ENCODE data around the gene HCN3.

HCN3 gene

DNA sequence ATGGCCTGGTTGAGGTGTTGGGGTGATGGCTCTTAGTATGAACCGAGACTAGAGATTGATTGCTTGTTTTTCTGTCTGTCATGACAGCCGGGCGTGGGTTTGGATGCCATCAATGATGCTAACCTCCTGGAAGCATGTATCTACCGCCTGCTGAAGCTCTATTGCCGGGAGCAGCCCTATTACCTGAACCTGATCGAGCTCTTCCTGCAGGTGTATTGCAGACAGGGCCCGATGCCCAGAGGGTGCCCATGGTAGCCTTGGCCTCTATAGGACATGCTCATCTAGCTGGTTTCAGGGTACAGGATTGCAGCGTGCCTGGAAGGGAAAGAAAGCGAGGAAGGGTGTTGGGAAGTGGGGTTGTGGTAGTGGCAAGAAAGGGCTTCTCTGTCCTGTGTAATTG, 40.8 kb downstream of the HCN3 start:
- H4K20me1 ChIP-seq (ENCODE audit: insufficient read depth, low read length, poor library complexity, severe bottlenecking) = peaks cover 28% of the 10 kb centered on the region
- no peak overlapping the region for H3K4me2 ChIP-seq (ENCODE audit: low read depth, low read length, poor library complexity, severe bottlenecking)
- H3K79me2 ChIP-seq (ENCODE audit: insufficient read depth, low read length) = peaks cover 32% of the 10 kb centered on the region
- no peaks in the 10 kb centered on the region for H3K9me2 ChIP-seq (replicated peaks; ENCODE audit: low read depth, low read length)
- TF ChIP-seq, protein P1, sequence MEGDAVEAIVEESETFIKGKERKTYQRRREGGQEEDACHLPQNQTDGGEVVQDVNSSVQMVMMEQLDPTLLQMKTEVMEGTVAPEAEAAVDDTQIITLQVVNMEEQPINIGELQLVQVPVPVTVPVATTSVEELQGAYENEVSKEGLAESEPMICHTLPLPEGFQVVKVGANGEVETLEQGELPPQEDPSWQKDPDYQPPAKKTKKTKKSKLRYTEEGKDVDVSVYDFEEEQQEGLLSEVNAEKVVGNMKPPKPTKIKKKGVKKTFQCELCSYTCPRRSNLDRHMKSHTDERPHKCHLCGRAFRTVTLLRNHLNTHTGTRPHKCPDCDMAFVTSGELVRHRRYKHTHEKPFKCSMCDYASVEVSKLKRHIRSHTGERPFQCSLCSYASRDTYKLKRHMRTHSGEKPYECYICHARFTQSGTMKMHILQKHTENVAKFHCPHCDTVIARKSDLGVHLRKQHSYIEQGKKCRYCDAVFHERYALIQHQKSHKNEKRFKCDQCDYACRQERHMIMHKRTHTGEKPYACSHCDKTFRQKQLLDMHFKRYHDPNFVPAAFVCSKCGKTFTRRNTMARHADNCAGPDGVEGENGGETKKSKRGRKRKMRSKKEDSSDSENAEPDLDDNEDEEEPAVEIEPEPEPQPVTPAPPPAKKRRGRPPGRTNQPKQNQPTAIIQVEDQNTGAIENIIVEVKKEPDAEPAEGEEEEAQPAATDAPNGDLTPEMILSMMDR (conservative IDR thresholded peaks at IDR 0.05; ENCODE audit: low read length) = no peak
- no peak for TF ChIP-seq EZH2phosphoT487 (IDR thresholded peaks at IDR 0.05; ENCODE audit: borderline replicate concordance)
- H3K27me3 ChIP-seq (ENCODE audit: insufficient read depth, low read length, poor library complexity, severe bottlenecking) = no peaks in the 10 kb centered on the region
- H3K9ac ChIP-seq (ENCODE audit: low read depth, low read length, poor library complexity, severe bottlenecking) = no peak overlapping the region
- H3K9me3 ChIP-seq (ENCODE audit: insufficient read depth, low read depth, low read length) = no peaks in the 10 kb centered on the region
- H3K4me3 ChIP-seq (ENCODE audit: low read length, poor library complexity, severe bottlenecking) = no peak overlapping the region
- peaks cover 49% of the 10 kb centered on the region; the same call in 1 of the 2 replicates for H3K36me3 ChIP-seq (ENCODE audit: insufficient read depth, low read length)
- H3F3A ChIP-seq (ENCODE audit: low read depth) = no peaks in the 10 kb centered on the region
- H2AFZ ChIP-seq (ENCODE audit: low read length) = no peak overlapping the region
- peaks cover 9% of the 10 kb centered on the region for H3K4me1 ChIP-seq (ENCODE audit: insufficient read depth, low read length, poor library complexity, severe bottlenecking)

DNA sequence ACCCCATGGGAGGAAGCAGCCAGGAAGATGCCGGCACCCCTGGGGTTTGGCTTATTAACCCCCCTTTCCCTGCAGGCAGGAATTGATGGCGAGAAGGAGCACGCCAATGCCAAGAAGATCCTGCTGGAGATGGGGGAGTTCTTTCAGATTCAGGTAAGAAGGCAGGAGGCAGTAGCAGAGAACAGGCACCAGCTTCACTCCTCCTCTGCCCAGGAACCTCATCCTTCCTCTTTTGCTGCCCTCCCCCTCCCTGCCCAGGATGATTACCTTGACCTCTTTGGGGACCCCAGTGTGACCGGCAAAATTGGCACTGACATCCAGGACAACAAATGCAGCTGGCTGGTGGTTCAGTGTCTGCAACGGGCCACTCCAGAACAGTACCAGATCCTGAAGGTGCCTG, 42.3 kb downstream of the HCN3 start:
- Histone ChIP-seq H3K79me2 (ENCODE audit: insufficient read depth, low read length) (peaks cover 22% of the 10 kb centered on the region), H3F3A (ENCODE audit: low read depth) (no peaks in the 10 kb centered on the region), H3K4me3 (ENCODE audit: low read length, poor library complexity, severe bottlenecking) (no peak overlapping the region), H3K9me2 (replicated peaks; ENCODE audit: low read depth, low read length) (no peaks in the 10 kb centered on the region), H3K4me2 (ENCODE audit: low read depth, low read length, poor library complexity, severe bottlenecking) (no peak overlapping the region), H2AFZ (ENCODE audit: low read length) (no peak overlapping the region), H3K9ac (ENCODE audit: low read depth, low read length, poor library complexity, severe bottlenecking) (no peak overlapping the region), H4K20me1 (ENCODE audit: insufficient read depth, low read length, poor library complexity, severe bottlenecking) (peaks cover 23% of the 10 kb centered on the region), H3K4me1 (ENCODE audit: insufficient read depth, low read length, poor library complexity, severe bottlenecking) (peaks cover 8% of the 10 kb centered on the region), H3K9me3 (ENCODE audit: insufficient read depth, low read depth, low read length) (no peaks in the 10 kb centered on the region), H3K36me3 (ENCODE audit: insufficient read depth, low read length) (peaks cover 47% of the 10 kb centered on the region; the same call in 1 of the 2 replicates), H3K27me3 (ENCODE audit: insufficient read depth, low read length, poor library complexity, severe bottlenecking) (no peaks in the 10 kb centered on the region)
- TF ChIP-seq, protein P1 (conservative IDR thresholded peaks at IDR 0.05; ENCODE audit: low read length) = no peak
- no peak for TF ChIP-seq EZH2phosphoT487 (IDR thresholded peaks at IDR 0.05; ENCODE audit: borderline replicate concordance)

DNA sequence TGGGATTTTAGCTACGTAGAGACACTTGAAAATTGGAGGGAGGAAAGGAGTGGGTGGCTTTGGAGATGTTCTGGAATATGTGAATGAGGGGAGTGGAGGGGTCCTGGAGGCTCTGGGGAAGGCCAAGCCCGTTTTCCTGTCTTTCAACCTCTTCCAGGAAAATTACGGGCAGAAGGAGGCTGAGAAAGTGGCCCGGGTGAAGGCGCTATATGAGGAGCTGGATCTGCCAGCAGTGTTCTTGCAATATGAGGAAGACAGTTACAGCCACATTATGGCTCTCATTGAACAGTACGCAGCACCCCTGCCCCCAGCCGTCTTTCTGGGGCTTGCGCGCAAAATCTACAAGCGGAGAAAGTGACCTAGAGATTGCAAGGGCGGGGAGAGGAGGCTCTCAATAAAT, 43.0 kb downstream of the HCN3 start:
- peaks cover 22% of the 10 kb centered on the region for H3K79me2 ChIP-seq (ENCODE audit: insufficient read depth, low read length)
- no peaks in the 10 kb centered on the region for H3K27me3 ChIP-seq (ENCODE audit: insufficient read depth, low read length, poor library complexity, severe bottlenecking)
- TF ChIP-seq, protein P1 (conservative IDR thresholded peaks at IDR 0.05; ENCODE audit: low read length) = no peak
- TF ChIP-seq EZH2phosphoT487 (IDR thresholded peaks at IDR 0.05; ENCODE audit: borderline replicate concordance) = no peak
- H3K4me3 ChIP-seq (ENCODE audit: low read length, poor library complexity, severe bottlenecking) = no peak overlapping the region
- H4K20me1 ChIP-seq (ENCODE audit: insufficient read depth, low read length, poor library complexity, severe bottlenecking) = peaks cover 23% of the 10 kb centered on the region
- no peak overlapping the region for H3K9ac ChIP-seq (ENCODE audit: low read depth, low read length, poor library complexity, severe bottlenecking)
- H2AFZ ChIP-seq (ENCODE audit: low read length) = no peak overlapping the region
- peaks cover 41% of the 10 kb centered on the region; the same call in 1 of the 2 replicates for H3K36me3 ChIP-seq (ENCODE audit: insufficient read depth, low read length)
- H3K9me2 ChIP-seq (replicated peaks; ENCODE audit: low read depth, low read length) = no peaks in the 10 kb centered on the region
- no peak overlapping the region for H3K4me2 ChIP-seq (ENCODE audit: low read depth, low read length, poor library complexity, severe bottlenecking)
- peaks cover 15% of the 10 kb centered on the region for H3K4me1 ChIP-seq (ENCODE audit: insufficient read depth, low read length, poor library complexity, severe bottlenecking)
- no peaks in the 10 kb centered on the region for H3K9me3 ChIP-seq (ENCODE audit: insufficient read depth, low read depth, low read length)
- no peaks in the 10 kb centered on the region for H3F3A ChIP-seq (ENCODE audit: low read depth)

All from Loucy (cell line).